GM12878 (cell line): ENCODE data around the gene PELO.
A peak's percentile ranks its signal among the peaks of the same experiment; 100 is the strongest.

Source experiments
- ATF3 ChIP-seq: IDR thresholded peaks from 2 replicates; pipeline ENCODE4 v1.6.1; 2011; ENCODE audit warnings: low read depth, mild to moderate bottlenecking, low read length, moderate library complexity, borderline replicate concordance; ENCODE audit errors: extremely low read depth
- BCL3 ChIP-seq: IDR thresholded peaks from 2 replicates; pipeline ENCODE4 v1.6.1; 2011; ENCODE audit warnings: borderline replicate concordance, low read depth, mild to moderate bottlenecking, moderate library complexity, low read length; ENCODE audit not compliant: insufficient read depth, poor library complexity, severe bottlenecking
- CREM ChIP-seq: IDR thresholded peaks from 2 replicates; pipeline ENCODE4 v1.6.1; 2014; ENCODE audit warnings: antibody characterized with exemption, low read depth
- FOXM1 ChIP-seq: IDR thresholded peaks from 2 replicates; pipeline ENCODE4 v1.6.1; 2012; ENCODE audit warnings: low read depth, mild to moderate bottlenecking, inconsistent platforms, low read length, moderate library complexity
- GABPA ChIP-seq: IDR thresholded peaks from 2 replicates; pipeline ENCODE4 v1.6.1; 2014; ENCODE audit warnings: antibody characterized with exemption, low read depth, mild to moderate bottlenecking, inconsistent platforms
- JUND ChIP-seq: IDR thresholded peaks from 2 replicates; pipeline ENCODE4 v1.6.1; 2012; ENCODE audit warnings: low read depth, mild to moderate bottlenecking, low read length, improper control_type of control experiment, moderate library complexity
- POLR2A ChIP-seq: IDR thresholded peaks from 2 replicates; pipeline ENCODE4 v1.6.1; 2011; ENCODE audit warnings: low read depth, mild to moderate bottlenecking, low read length
- RAD21 ChIP-seq: IDR thresholded peaks from 2 replicates; pipeline ENCODE4 v1.6.1; 2011; ENCODE audit warnings: mild to moderate bottlenecking, low read depth, low read length, moderate library complexity; ENCODE audit not compliant: insufficient read depth
- SPI1 ChIP-seq: IDR thresholded peaks from 2 replicates; pipeline ENCODE4 v1.6.1; 2011; ENCODE audit warnings: low read depth, mild to moderate bottlenecking, low read length, moderate library complexity, borderline replicate concordance; ENCODE audit not compliant: insufficient read depth
- TCF12 ChIP-seq: IDR thresholded peaks from 2 replicates; pipeline ENCODE4 v1.6.1; 2011; ENCODE audit warnings: low read depth, mild to moderate bottlenecking, low read length
- TCF7 ChIP-seq: IDR thresholded peaks from 2 replicates; pipeline ENCODE4 v1.6.1; 2014; ENCODE audit warnings: antibody characterized with exemption, borderline replicate concordance
- ZSCAN29 ChIP-seq: fragments of 450-650 bp; IDR thresholded peaks from 2 replicates; pipeline ENCODE4 v1.6.1; 2017; ENCODE audit warnings: mild to moderate bottlenecking, moderate library complexity
- TF ChIP-seq, protein P1 (sequence below): IDR thresholded peaks from 2 replicates; pipeline ENCODE4 v1.6.1; 2012; ENCODE audit warnings: mild to moderate bottlenecking, low read depth, low read length

GRCh38 chr5:52786949-52787599 lies 642 bp upstream of the PELO start:
- TF ChIP-seq JUND: no peak
- TF ChIP-seq TCF12: no peak
- no peak for TF ChIP-seq CREM
- TF ChIP-seq TCF7: no peak
- no peak for TF ChIP-seq SPI1
- TF ChIP-seq BCL3: no peak
- TF ChIP-seq ZSCAN29: no peak
- TF ChIP-seq RAD21: peak; percentile 71
- no peak for TF ChIP-seq FOXM1
- TF ChIP-seq, protein P1, sequence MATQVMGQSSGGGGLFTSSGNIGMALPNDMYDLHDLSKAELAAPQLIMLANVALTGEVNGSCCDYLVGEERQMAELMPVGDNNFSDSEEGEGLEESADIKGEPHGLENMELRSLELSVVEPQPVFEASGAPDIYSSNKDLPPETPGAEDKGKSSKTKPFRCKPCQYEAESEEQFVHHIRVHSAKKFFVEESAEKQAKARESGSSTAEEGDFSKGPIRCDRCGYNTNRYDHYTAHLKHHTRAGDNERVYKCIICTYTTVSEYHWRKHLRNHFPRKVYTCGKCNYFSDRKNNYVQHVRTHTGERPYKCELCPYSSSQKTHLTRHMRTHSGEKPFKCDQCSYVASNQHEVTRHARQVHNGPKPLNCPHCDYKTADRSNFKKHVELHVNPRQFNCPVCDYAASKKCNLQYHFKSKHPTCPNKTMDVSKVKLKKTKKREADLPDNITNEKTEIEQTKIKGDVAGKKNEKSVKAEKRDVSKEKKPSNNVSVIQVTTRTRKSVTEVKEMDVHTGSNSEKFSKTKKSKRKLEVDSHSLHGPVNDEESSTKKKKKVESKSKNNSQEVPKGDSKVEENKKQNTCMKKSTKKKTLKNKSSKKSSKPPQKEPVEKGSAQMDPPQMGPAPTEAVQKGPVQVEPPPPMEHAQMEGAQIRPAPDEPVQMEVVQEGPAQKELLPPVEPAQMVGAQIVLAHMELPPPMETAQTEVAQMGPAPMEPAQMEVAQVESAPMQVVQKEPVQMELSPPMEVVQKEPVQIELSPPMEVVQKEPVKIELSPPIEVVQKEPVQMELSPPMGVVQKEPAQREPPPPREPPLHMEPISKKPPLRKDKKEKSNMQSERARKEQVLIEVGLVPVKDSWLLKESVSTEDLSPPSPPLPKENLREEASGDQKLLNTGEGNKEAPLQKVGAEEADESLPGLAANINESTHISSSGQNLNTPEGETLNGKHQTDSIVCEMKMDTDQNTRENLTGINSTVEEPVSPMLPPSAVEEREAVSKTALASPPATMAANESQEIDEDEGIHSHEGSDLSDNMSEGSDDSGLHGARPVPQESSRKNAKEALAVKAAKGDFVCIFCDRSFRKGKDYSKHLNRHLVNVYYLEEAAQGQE: no peak
- no peak for TF ChIP-seq GABPA
- TF ChIP-seq ATF3: no peak
- TF ChIP-seq POLR2A: no peak
